ENCODE data around the gene PACRG. TPM values are rescaled to one million over a fixed set of nuclear protein-coding genes. Genes with fewer than 3 reads are reported as not detected.

The PACRG gene
- total and polyA plus RNA-seq, 2 experiments from 2014 or later, result 0.17 to 0.68 TPM

DNA sequence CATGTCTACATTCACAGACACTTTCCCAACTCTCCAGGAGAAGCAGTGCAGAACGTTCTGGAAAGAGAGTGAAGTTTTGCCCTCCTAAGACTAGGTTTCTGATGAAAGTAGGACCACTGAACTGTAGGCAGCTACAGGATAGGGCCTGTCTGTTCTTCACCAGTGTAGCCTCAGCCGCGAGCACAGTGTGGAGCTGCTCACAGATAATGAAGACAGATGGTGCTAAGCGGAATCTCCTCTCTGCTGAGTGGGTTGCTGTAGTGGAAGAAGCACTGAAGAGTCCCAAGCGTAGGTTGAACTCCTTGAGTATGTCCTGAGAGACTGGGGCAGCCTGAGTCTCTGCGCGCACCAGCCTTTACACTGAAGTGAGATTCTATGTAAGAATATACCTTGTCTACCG lies 170.2 kb downstream of the PACRG start:
- Histone ChIP-seq H3F3A (replicated peaks; ENCODE audit: low read depth) (no peaks in the 10 kb centered on the region), H3K4me2 (no peak overlapping the region), H3K4me1 (ENCODE audit: insufficient read depth) (no peaks in the 10 kb centered on the region), H4K20me1 (replicated peaks; ENCODE audit: insufficient read depth) (no peaks in the 10 kb centered on the region), H3K27me3 (ENCODE audit: insufficient read depth) (no peaks in the 10 kb centered on the region), H3K79me2 (replicated peaks; ENCODE audit: insufficient read depth) (no peaks in the 10 kb centered on the region), H2AFZ (no peak overlapping the region), H3K9me2 (ENCODE audit: insufficient read depth) (peaks cover 8% of the 10 kb centered on the region; the same call in 1 of the 2 replicates), H3K36me3 (ENCODE audit: insufficient read depth) (no peaks in the 10 kb centered on the region), H3K4me3 (no peak overlapping the region), H3K27ac (ENCODE audit: low read depth) (no peak overlapping the region)
- no peaks in the 10 kb centered on the region for H3K9me3 Mint-ChIP-seq
- no peaks in the 10 kb centered on the region; the same call in 2 of the 3 replicates for H3K4me1 Mint-ChIP-seq
- TF ChIP-seq JUNB (IDR thresholded peaks at IDR 0.05; ENCODE audit: unreplicated experiment) (no peak), EZH2 (IDR thresholded peaks at IDR 0.05; ENCODE audit: low read depth, unreplicated experiment) (no peak), ZNF331 (CRISPR knock-in tag; IDR thresholded peaks at IDR 0.05; ENCODE audit: low read depth) (no peak), STAT1 (IDR thresholded peaks at IDR 0.05; ENCODE audit: unreplicated experiment) (no peak), CTCF (conservative IDR thresholded peaks at IDR 0.05; ENCODE audit: low read depth in 2 of 2) (no peak), NANOG (IDR thresholded peaks at IDR 0.05; ENCODE audit: borderline replicate concordance) (no peak), ZNF462 (CRISPR knock-in tag; IDR thresholded peaks at IDR 0.05) (no peak), ZNF114 (CRISPR knock-in tag; IDR thresholded peaks at IDR 0.05) (no peak), EZH2phosphoT487 (IDR thresholded peaks at IDR 0.05; ENCODE audit: unreplicated experiment) (no peak), POLR2AphosphoS5 (IDR thresholded peaks at IDR 0.05; ENCODE audit: low read depth) (no peak), CREB1 (CRISPR knock-in tag; IDR thresholded peaks at IDR 0.05; ENCODE audit: low read depth) (no peak)
- TF ChIP-seq, protein P1, sequence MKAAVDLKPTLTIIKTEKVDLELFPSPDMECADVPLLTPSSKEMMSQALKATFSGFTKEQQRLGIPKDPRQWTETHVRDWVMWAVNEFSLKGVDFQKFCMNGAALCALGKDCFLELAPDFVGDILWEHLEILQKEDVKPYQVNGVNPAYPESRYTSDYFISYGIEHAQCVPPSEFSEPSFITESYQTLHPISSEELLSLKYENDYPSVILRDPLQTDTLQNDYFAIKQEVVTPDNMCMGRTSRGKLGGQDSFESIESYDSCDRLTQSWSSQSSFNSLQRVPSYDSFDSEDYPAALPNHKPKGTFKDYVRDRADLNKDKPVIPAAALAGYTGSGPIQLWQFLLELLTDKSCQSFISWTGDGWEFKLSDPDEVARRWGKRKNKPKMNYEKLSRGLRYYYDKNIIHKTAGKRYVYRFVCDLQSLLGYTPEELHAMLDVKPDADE (IDR thresholded peaks at IDR 0.05), result no peak
- TF ChIP-seq, protein P2, sequence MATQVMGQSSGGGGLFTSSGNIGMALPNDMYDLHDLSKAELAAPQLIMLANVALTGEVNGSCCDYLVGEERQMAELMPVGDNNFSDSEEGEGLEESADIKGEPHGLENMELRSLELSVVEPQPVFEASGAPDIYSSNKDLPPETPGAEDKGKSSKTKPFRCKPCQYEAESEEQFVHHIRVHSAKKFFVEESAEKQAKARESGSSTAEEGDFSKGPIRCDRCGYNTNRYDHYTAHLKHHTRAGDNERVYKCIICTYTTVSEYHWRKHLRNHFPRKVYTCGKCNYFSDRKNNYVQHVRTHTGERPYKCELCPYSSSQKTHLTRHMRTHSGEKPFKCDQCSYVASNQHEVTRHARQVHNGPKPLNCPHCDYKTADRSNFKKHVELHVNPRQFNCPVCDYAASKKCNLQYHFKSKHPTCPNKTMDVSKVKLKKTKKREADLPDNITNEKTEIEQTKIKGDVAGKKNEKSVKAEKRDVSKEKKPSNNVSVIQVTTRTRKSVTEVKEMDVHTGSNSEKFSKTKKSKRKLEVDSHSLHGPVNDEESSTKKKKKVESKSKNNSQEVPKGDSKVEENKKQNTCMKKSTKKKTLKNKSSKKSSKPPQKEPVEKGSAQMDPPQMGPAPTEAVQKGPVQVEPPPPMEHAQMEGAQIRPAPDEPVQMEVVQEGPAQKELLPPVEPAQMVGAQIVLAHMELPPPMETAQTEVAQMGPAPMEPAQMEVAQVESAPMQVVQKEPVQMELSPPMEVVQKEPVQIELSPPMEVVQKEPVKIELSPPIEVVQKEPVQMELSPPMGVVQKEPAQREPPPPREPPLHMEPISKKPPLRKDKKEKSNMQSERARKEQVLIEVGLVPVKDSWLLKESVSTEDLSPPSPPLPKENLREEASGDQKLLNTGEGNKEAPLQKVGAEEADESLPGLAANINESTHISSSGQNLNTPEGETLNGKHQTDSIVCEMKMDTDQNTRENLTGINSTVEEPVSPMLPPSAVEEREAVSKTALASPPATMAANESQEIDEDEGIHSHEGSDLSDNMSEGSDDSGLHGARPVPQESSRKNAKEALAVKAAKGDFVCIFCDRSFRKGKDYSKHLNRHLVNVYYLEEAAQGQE (IDR thresholded peaks at IDR 0.05; ENCODE audit: unreplicated experiment), result no peak
- H3K27ac Mint-ChIP-seq, result no peak overlapping the region
- peaks cover 2% of the 10 kb centered on the region for H3K27me3 Mint-ChIP-seq (ENCODE audit: insufficient read depth, low read depth, poor library complexity)
- DNase-seq (ENCODE audit: low spot score) (no peak), ATAC-seq (no peak)
- H3K36me3 Mint-ChIP-seq (ENCODE audit: low read depth), result no peaks in the 10 kb centered on the region
- no peak overlapping the region for H3K4me3 Mint-ChIP-seq
